Endothelial cell of umbilical vein (primary cell): ENCODE data around the gene USF1. TPM values are rescaled to one million over a fixed set of nuclear protein-coding genes. Genes with fewer than 3 reads are reported as not detected.

ENCODE experiments used
- BruUV-seq: library from RNA; stranded (reverse); fragments of 400-500 nt; replicated peaks from 2 replicates; lab custom pipeline; 2021; lab: Mats Ljungman, UMichigan
- CTCF ChIA-PET: fragments of 300-600, 350-600 bp; sonication (Branson Sonifier 250); formaldehyde crosslinking; loops from one replicate; lab custom pipeline; 2021; ENCODE audit warnings: antibody characterized with exemption, inconsistent platforms; lab: Charles Lee
- POLR2A ChIA-PET: fragments of 300-600, 350-600 bp; sonication (Branson Sonifier 250); formaldehyde crosslinking; loops from one replicate; lab custom pipeline; 2021; ENCODE audit warnings: antibody characterized with exemption, inconsistent platforms; lab: Charles Lee
- DNase-seq: peaks from one replicate; pipeline ENCODE4 v3.0.0-alpha.2; 2011; ENCODE audit warnings: low read depth, low spot score
- FAIRE-seq: peaks from 2 replicates; lab custom pipeline; 2011; peaks lifted over from hg19 to GRCh38; lab: Jason Lieb, UNC
- H2AFZ ChIP-seq: 2 replicates; pipeline ENCODE4 v1.6.0; 2012; ENCODE audit warnings: low read depth, low read length, control low read depth, inconsistent platforms
- H3K27ac ChIP-seq: 2 replicates; pipeline ENCODE4 v1.5.1; 2011; ENCODE audit warnings: low read depth, mild to moderate bottlenecking, control low read depth, low read length, moderate library complexity; ENCODE audit not compliant: insufficient read depth
- H3K27me3 ChIP-seq, 2 experiments: 2 replicates each; pipeline versions ENCODE4 v1.6.0 to v1.6.1; 2011; ENCODE audit warnings: low read length in 2 of 2, mixed read lengths in 1 of 2; ENCODE audit not compliant: control insufficient read depth in 2 of 2, insufficient read depth in 2 of 2
- H3K36me3 ChIP-seq, 2 experiments: 2 replicates in 1 of 2; 3 replicates in 1 of 2; pipeline ENCODE4 v1.5.1; 2011; ENCODE audit warnings: low read length in 2 of 2, mild to moderate bottlenecking in 1 of 2, moderate library complexity in 1 of 2; ENCODE audit not compliant: control insufficient read depth in 2 of 2, insufficient read depth in 2 of 2; ENCODE audit errors: extremely low read depth in 1 of 2
- H3K4me1 ChIP-seq: 3 replicates; pipeline ENCODE4 v1.5.1; 2011; ENCODE audit warnings: mild to moderate bottlenecking, low read length; ENCODE audit not compliant: control insufficient read depth, insufficient read depth; ENCODE audit errors: extremely low read depth
- H3K4me2 ChIP-seq: 2 replicates; pipeline ENCODE4 v1.6.1; 2011; ENCODE audit warnings: low read length, control low read depth, mixed read lengths; ENCODE audit not compliant: insufficient read depth
- H3K4me3 ChIP-seq, 3 experiments: fragments of 200-600 bp in 1 of 3; sonication (generic), shearing (Covaris generic) in 1 of 3; replicated peaks in 1 of 3; 2 replicates each; pipeline ENCODE4 v1.5.1; 2011 to 2016; ENCODE audit warnings: control low read depth in 3 of 3, low read length in 3 of 3, mild to moderate bottlenecking in 2 of 3, inconsistent platforms in 1 of 3, low read depth in 1 of 3, moderate library complexity in 1 of 3; ENCODE audit not compliant: insufficient read depth in 1 of 3
- H3K79me2 ChIP-seq: 2 replicates; pipeline ENCODE4 v1.6.0; 2012; ENCODE audit warnings: low read length, inconsistent platforms; ENCODE audit not compliant: control insufficient read depth, insufficient read depth
- H3K9ac ChIP-seq: replicated peaks from 2 replicates; pipeline ENCODE3; 2011; ENCODE audit warnings: low read length, control low read depth; ENCODE audit not compliant: insufficient read depth; ENCODE audit errors: extremely low read depth
- H3K9me1 ChIP-seq: replicated peaks from 3 replicates; pipeline ENCODE4 v1.6.0; 2011; ENCODE audit warnings: mild to moderate bottlenecking, low read length; ENCODE audit not compliant: control insufficient read depth, insufficient read depth; ENCODE audit errors: extremely low read depth
- H3K9me3 ChIP-seq: replicated peaks from 2 replicates; pipeline ENCODE4 v1.5.1; 2012; ENCODE audit warnings: low read length, inconsistent platforms; ENCODE audit not compliant: control insufficient read depth, insufficient read depth
- H4K20me1 ChIP-seq: replicated peaks from 2 replicates; pipeline ENCODE3; 2011; ENCODE audit warnings: mild to moderate bottlenecking, low read length; ENCODE audit not compliant: control insufficient read depth, insufficient read depth; ENCODE audit errors: extremely low read depth
- EZH2 ChIP-seq: IDR thresholded peaks from 2 replicates; pipeline ENCODE4 v1.6.1; 2012; ENCODE audit warnings: borderline replicate concordance, low read depth, mild to moderate bottlenecking, moderate library complexity, low read length, inconsistent platforms; ENCODE audit not compliant: severe bottlenecking
- FOS ChIP-seq: IDR thresholded peaks from 2 replicates; pipeline ENCODE4 v1.6.1; 2011; ENCODE audit warnings: mild to moderate bottlenecking, low read length, moderate library complexity, borderline replicate concordance; ENCODE audit not compliant: insufficient read depth
- GATA2 ChIP-seq: IDR thresholded peaks from 2 replicates; pipeline ENCODE4 v1.7.0; 2011; ENCODE audit warnings: low read depth, mild to moderate bottlenecking, moderate library complexity, mixed read lengths, low read length; ENCODE audit not compliant: insufficient read length, insufficient read depth
- JUN ChIP-seq: IDR thresholded peaks from 2 replicates; pipeline ENCODE4 v1.6.1; 2011; ENCODE audit warnings: borderline replicate concordance, low read depth; ENCODE audit not compliant: insufficient read length, insufficient read depth
- MYC ChIP-seq: IDR thresholded peaks from one replicate; pipeline ENCODE4 v1.6.1; 2011; ENCODE audit warnings: mild to moderate bottlenecking, low read depth, low read length
- POLR2A ChIP-seq: IDR thresholded peaks from 2 replicates; pipeline ENCODE4 v1.6.1; 2012; ENCODE audit warnings: low read depth, mild to moderate bottlenecking, control low read depth, low read length
- POLR2AphosphoS5 ChIP-seq: IDR thresholded peaks from 2 replicates; pipeline ENCODE4 v1.6.1; 2012; ENCODE audit warnings: low read depth, mild to moderate bottlenecking, control low read depth, low read length, moderate library complexity; ENCODE audit not compliant: insufficient read depth
- dilution Hi-C: fragments of 300-500 bp; cut with MboI; formaldehyde crosslinking; loops from one replicate; pipeline ENCODE4 v1.15.0; 2019; ENCODE audit warnings: low sequenced_read_pairs; ENCODE audit not compliant: extremely low pct_ligation_motif_present
- intact Hi-C: fragments of 100-400 bp; cut with micrococcal nuclease; formaldehyde crosslinking; loops from one replicate; pipeline ENCODE4 v1.10.0; 2022
- polyA plus RNA-seq, 4 experiments: library from polyadenylated mRNA; depleted of rRNA in 3 of 4; stranded (reverse) in 3 of 4; unstranded in 1 of 4; fragments of >200 nt; gene quantifications; 2 replicates each; pipeline versions ENCODE4 v1.2.1 to v1.2.3, GENCODE V29; 2011 to 2012; ENCODE audit warnings: missing spikeins in 1 of 4
- total RNA-seq: library from RNA; stranded (reverse); gene quantifications from 2 replicates; pipeline ENCODE4 v1.2.3, GENCODE V29; 2021
- TF ChIP-seq, protein P1 (sequence below), 2 donors: IDR thresholded peaks; 1 replicate in 1 of 2; 2 replicates in 1 of 2; pipeline ENCODE4 v1.5.1; 2011; ENCODE audit warnings: low read length in 2 of 2, mild to moderate bottlenecking in 2 of 2, moderate library complexity in 2 of 2, control low read depth in 1 of 2, inconsistent platforms in 1 of 2, low read depth in 1 of 2; ENCODE audit not compliant: insufficient read depth in 1 of 2; ENCODE audit errors: extremely low read depth in 1 of 2
- TF ChIP-seq, protein P2 (sequence below): IDR thresholded peaks from 2 replicates; pipeline ENCODE4 v1.6.1; 2011; ENCODE audit not compliant: insufficient read depth, insufficient read length

USF1 gene
- total and polyA plus RNA-seq, 2 donors (not counting 3 experiments of a cell fraction or from before 2014, with no cell fraction given): 53.4 to 56.7 TPM

DNA sequence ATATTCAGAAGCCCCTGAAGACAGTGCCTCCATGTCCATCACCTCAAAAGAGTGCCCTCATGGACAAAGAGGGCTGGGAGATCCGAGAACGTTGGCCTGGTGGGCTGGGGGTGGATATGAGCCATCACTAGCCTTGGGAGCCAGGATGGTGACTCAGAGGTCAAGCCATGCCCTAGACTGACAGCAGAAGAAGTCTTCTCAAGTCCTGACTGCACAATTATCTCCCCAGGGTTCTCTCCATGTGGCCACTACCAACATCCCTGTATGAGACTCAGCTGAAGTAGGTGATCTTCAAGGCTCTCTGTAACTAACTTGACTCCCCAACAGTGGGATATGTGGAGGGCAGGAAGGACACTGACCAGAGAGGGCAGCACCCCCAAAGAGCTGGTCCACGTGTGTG is 7.1 kb upstream of the USF1 start:
- Histone ChIP-seq H3K27ac (no peak overlapping the region), H3K27me3 (no peaks in the 10 kb centered on the region), H3K4me2 (no peak overlapping the region), H4K20me1 (no peaks in the 10 kb centered on the region), H3K9ac (no peak overlapping the region), H3K9me1 (no peaks in the 10 kb centered on the region), H3K36me3 (no peaks in the 10 kb centered on the region), H3K79me2 (no peaks in the 10 kb centered on the region), H2AFZ (no peak overlapping the region), H3K9me3 (no peaks in the 10 kb centered on the region), H3K4me1 (no peaks in the 10 kb centered on the region), H3K4me3 (no peak overlapping the region)
- DNase-seq (no peak), FAIRE-seq (no peak)
- CTCF ChIA-PET: no interaction called here
- POLR2A ChIA-PET: no interaction called here
- dilution Hi-C loops: no loop called here
- intact Hi-C loops: loop anchor here (10.0 kb wide), 1 partner anchor 728 kb away; no protein-coding TSS in a partner anchor
- no TSS peak for BruUV-seq
- TF ChIP-seq POLR2A (no peak), JUN (no peak), GATA2 (no peak)
- TF ChIP-seq, protein P1, sequence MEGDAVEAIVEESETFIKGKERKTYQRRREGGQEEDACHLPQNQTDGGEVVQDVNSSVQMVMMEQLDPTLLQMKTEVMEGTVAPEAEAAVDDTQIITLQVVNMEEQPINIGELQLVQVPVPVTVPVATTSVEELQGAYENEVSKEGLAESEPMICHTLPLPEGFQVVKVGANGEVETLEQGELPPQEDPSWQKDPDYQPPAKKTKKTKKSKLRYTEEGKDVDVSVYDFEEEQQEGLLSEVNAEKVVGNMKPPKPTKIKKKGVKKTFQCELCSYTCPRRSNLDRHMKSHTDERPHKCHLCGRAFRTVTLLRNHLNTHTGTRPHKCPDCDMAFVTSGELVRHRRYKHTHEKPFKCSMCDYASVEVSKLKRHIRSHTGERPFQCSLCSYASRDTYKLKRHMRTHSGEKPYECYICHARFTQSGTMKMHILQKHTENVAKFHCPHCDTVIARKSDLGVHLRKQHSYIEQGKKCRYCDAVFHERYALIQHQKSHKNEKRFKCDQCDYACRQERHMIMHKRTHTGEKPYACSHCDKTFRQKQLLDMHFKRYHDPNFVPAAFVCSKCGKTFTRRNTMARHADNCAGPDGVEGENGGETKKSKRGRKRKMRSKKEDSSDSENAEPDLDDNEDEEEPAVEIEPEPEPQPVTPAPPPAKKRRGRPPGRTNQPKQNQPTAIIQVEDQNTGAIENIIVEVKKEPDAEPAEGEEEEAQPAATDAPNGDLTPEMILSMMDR (IDR thresholded peaks at IDR 0.05; ENCODE audit: extremely low read depth in 1 of 2, insufficient read depth in 1 of 2, low read depth in 1 of 2, low read length in 2 of 2): no peak
- TF ChIP-seq, protein P2, sequence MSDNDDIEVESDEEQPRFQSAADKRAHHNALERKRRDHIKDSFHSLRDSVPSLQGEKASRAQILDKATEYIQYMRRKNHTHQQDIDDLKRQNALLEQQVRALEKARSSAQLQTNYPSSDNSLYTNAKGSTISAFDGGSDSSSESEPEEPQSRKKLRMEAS: no peak

DNA sequence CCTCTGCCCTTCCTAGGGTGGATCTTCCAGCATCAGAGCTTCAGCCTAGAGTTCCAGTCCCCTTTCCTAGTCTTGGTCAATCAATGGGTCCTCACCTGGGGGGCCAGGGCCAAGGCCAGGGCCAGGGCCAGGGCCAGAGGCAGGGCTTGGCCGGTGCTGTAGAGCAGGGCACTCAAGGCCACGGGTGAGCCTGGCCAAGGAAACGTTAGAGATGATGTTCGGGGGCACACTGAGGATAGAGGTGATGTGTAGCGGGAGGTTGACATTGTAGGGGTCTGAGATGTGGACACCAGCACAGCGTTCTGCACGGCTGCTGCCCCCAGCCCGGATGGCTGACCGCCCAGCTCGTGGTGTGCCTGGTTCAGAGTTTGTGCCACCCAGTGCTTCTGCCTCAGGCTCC is 5.4 kb upstream of the USF1 start:
- Histone ChIP-seq H3K4me2 (no peak overlapping the region), H3K9me1 (no peaks in the 10 kb centered on the region), H3K27me3 (no peaks in the 10 kb centered on the region), H2AFZ (no peak overlapping the region), H3K4me3 (no peak overlapping the region), H3K4me1 (peaks cover 5% of the 10 kb centered on the region), H3K36me3 (no peaks in the 10 kb centered on the region), H3K9me3 (no peaks in the 10 kb centered on the region), H3K9ac (no peak overlapping the region), H3K27ac (no peak overlapping the region), H3K79me2 (no peaks in the 10 kb centered on the region), H4K20me1 (no peaks in the 10 kb centered on the region)
- intact Hi-C loops (loop anchor here (10.0 kb wide), 1 partner anchor 726 kb away; no protein-coding TSS in a partner anchor), dilution Hi-C loops (no loop called here)
- no TSS peak for BruUV-seq
- DNase-seq: no peak
- ChIA-PET CTCF (no interaction called here), POLR2A (no interaction called here)
- FAIRE-seq: no peak
- TF ChIP-seq EZH2 (no peak), POLR2AphosphoS5 (no peak), JUN (no peak), POLR2A (no peak), GATA2 (no peak), MYC (no peak), FOS (no peak)
- TF ChIP-seq, protein P2: no peak
- TF ChIP-seq, protein P1 (IDR thresholded peaks at IDR 0.05; ENCODE audit: extremely low read depth in 1 of 2, insufficient read depth in 1 of 2, low read depth in 1 of 2, low read length in 2 of 2): no peak
